Left colon (tissue), 2 donors: ENCODE measurements around the gene ATG2A. TPM values are rescaled to one million over a fixed set of nuclear protein-coding genes. Genes with fewer than 3 reads are reported as not detected.

Experiments used
- ATAC-seq: fragments of 200-7000 bp; cut with Tn5 transposase; one replicate; pipeline ENCODE4 v1.9.1; 2020; ENCODE audit warnings: mild to moderate bottlenecking, moderate library complexity
- DNase-seq, 2 donors: peaks; one replicate each; pipeline ENCODE4 v3.0.0-alpha.2; 2020
- intact Hi-C, 2 donors: fragments of 100-400 bp; cut with DNase I in 1 of 2; cut with micrococcal nuclease in 1 of 2; formaldehyde crosslinking; loops; one replicate each; pipeline versions ENCODE4 v1.11.2 to v1.14.0; 2022; cut with DNase I, micrococcal nuclease
- total RNA-seq, 2 donors: library from RNA; stranded (reverse); fragmentation: NEBNext Ultra II Directional; extraction: Animal tissue kit (Norgen Biotek cat#: 25700); gene quantifications; one replicate each; pipeline ENCODE4 v1.2.1, GENCODE V29; 2021
- donor health status: DM: no; HTN: no; CAD: no.
- donor health status: DM: yes; HTN: yes; CAD: no.

Gene ATG2A
- total RNA-seq, 2 donors from 2014 or later, result 25.3 to 43.4 TPM

GRCh38 chr11:64878223-64878493 is 38.9 kb downstream of the ATG2A start:
- DNase-seq (no peak), ATAC-seq (peak; percentile 23)
- intact Hi-C loops, result no loop called here

- peak; percentile 11 for ATAC-seq
- intact Hi-C loops, result no loop called here
- DNase-seq, result peak in 1 of 2 donors; percentile 62
These were observed 39.4 kb downstream of the ATG2A start for GRCh38 chr11:64877390-64878222.

GRCh38 chr11:64876835-64877341 is 40.1 kb downstream of the ATG2A start:
- peak; percentile 20 for ATAC-seq
- intact Hi-C loops, result no loop called here
- DNase-seq, result peak in 1 of 2 donors; percentile 55

GRCh38 chr11:64876229-64876750 is 40.7 kb downstream of the ATG2A start:
- no peak for ATAC-seq
- intact Hi-C loops, result no loop called here
- no peak for DNase-seq

- intact Hi-C loops, result no loop called here
- DNase-seq, result no peak
- no peak for ATAC-seq
These were observed 41.4 kb downstream of the ATG2A start for GRCh38 chr11:64875369-64876228.

- DNase-seq, result no peak
- ATAC-seq, result no peak
- intact Hi-C loops, result no loop called here
These were observed 42.4 kb downstream of the ATG2A start for GRCh38 chr11:64874308-64875240.

- DNase-seq (peak in 1 of 2 donors; percentile 11), ATAC-seq (peak; percentile 51)
- intact Hi-C loops, result no loop called here
These were observed 44.1 kb downstream of the ATG2A start for GRCh38 chr11:64872790-64873488.

- ATAC-seq (no peak), DNase-seq (no peak)
- intact Hi-C loops, result no loop called here
These were observed 45.5 kb downstream of the ATG2A start for GRCh38 chr11:64871492-64871891.

- intact Hi-C loops, result no loop called here
- ATAC-seq, result peak; percentile 70
- DNase-seq, result peak in 1 of 2 donors; percentile 48
These were observed 46.0 kb downstream of the ATG2A start for GRCh38 chr11:64870893-64871466.

- no peak for ATAC-seq
- DNase-seq, result peak in 1 of 2 donors; percentile 26
- intact Hi-C loops, result no loop called here
These were observed 46.7 kb downstream of the ATG2A start for GRCh38 chr11:64870176-64870892.

- intact Hi-C loops, result no loop called here
- peak in 1 of 2 donors; percentile 38 for DNase-seq
- no peak for ATAC-seq
These were observed 47.3 kb downstream of the ATG2A start for GRCh38 chr11:64869571-64870175.

- DNase-seq, result peak in 1 of 2 donors; percentile 24
- ATAC-seq, result no peak
- intact Hi-C loops, result no loop called here
These were observed 48.0 kb downstream of the ATG2A start for GRCh38 chr11:64868904-64869570.

GRCh38 chr11:64867748-64868462 is 49.1 kb downstream of the ATG2A start:
- no peak for ATAC-seq
- intact Hi-C loops, result no loop called here

GRCh38 chr11:64866173-64866491 is 50.9 kb downstream of the ATG2A start:
- intact Hi-C loops, result no loop called here
- ATAC-seq (no peak), DNase-seq (no peak)

More at GRCh38 chr11:64867748-64868462, 49.1 kb downstream of the ATG2A start:
- DNase-seq, result no peak

GRCh38 chr11:64865286-64866172 is 51.5 kb downstream of the ATG2A start:
- peak in 1 of 2 donors; percentile 19 for DNase-seq
- no peak for ATAC-seq
- intact Hi-C loops, result no loop called here
